ENCODE results near the gene STAM2. TPM values are rescaled to one million over a fixed set of nuclear protein-coding genes. Genes with fewer than 3 reads are reported as not detected.
A peak's percentile ranks its signal among the peaks of the same experiment; 100 is the strongest.
"Not testable (repeated sequence)": the region's sequence is repeated elsewhere in the genome, so short reads cannot be mapped to it uniquely, and the experiment has no call there.

Gene STAM2
- total RNA-seq, 1 donor from 2014 or later: 41.2 TPM

DNA sequence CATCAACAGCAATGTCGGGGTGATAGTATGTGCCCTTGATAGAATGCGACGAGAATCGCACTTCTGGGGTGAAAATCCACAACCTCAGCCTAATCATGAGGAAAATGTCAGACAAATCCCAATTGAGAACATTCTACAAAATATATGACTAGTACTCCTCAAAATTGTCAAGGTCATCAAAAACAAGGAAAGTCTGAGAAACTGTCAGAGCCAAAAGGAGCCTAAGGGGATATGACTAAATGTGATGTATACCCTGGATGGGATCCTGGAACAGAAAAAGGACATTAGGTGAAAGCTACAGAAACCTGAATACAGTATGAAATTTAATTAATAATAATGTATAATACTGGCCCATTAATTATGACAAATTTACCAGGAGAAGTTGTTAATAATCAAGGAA is 69.1 kb downstream of the STAM2 start:
- DNase-seq: no peak

DNA sequence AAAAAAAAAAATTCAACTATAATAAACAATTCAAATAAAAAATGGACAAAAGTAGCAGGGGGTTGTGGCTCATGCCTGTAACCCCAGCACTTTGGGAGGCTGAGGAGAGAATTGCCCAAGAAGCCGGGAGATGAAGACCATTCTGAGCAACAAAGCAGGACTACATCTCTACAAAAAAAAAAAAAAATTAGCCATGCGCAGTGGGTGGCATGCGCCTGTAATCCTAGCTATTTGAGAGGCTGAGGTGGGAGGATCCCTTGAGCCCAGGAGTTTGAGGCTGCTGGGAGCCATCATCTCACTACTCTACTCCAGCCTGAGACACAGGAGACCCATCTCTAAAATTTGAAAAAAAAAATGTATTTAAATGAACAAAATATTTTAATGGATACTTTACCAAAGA is 72.3 kb downstream of the STAM2 start:
- no peak for DNase-seq

DNA sequence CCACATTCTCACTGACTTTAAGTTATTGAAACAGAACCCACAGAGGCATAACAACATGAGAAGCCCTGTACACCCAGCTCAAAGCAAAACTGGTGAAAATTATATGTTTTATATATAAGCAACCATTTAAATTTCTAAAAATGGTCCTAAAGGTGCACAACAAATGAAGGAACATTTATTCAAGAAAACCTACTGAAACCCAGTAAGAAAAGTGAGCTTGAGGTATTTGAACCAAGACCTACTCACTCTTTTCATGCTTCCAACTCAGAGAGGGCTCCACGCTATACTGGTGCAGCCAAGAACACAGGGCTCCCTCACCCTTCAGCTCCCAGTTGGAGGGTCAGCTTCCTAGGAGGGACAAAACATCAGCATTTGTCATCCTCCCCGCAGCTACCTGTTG is 74.6 kb downstream of the STAM2 start:
- no peak for DNase-seq

DNA sequence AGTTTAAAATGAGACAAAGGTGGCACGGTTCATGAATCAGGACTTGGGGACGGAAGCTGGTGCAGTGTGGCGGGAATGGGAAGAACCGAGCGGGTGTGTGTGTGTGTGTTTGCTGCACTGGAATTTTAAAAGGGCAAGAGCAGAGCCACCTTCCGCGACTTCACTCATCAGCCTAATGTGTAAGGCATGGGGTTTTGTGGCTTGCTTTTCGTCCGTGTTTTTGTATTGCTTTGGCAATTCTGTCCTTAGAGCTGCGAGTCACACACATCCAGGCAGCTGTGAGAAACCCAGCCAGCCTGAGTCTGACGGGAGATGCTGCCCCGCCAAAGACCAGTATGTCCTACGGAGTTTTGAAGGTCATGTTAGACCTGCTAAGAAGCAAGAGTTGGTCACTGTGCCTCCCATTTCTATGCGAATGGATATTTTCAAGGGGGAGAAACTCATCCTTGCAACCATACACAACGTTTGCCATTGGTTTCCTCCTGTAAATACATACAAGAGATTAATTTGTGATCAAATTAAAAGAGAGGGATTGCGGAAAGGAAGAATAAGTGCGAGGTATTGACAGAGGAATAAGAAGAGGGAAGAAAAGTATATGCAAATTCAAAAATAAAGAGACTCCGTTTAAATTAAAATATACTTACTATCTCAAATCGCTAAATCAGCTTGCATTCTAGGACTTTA is 76.1 kb downstream of the STAM2 start:
- DNase-seq: peak; percentile 41

DNA sequence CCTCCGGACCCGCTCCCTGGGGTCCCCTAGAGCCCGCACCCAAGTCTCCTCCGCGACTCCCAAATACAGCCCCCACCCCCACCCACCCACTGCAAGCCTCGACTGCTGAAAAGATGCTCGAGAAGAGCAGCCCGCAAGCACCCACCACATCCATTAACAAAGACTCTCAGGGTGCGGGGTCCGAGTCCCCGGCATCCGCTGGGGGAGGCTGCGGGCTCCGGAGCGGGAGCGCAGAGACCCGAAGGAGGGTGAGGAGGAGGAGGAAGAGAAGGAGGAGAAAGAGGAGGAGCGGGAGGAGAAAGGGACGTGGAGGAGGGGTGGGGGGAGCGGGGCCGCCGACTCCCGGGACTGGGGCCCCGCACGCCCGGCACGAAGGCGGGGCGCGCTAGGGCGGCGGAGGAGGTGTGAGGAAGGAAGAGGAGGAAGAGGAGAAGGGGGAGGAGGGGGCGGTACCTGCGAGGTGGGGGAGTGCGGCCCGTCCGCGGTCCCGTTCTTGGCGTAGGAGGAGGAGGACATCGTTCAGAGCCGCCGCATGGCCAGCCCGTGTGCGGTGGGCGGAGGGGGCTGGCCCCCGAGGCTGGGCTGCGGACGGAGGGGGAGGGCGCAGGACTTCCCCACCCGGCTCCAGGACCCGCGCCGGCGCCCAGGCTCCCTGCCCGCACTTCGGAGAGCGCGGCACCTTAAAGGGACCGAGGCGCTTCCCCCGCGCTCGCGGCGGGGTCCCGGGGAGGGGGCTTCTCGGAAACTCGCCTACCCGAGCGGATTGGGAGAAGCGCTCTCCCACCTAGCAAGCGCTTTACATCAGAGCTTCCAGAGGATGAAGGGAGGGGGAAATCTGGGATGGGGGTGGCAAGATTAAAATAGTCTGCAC is 76.8 kb downstream of the STAM2 start, which contains the start of gene CACNB4:
Gene CACNB4, minus strand, starts transcription at position 549 of the 871 bp plus-strand sequence.
- peak; percentile 55 for DNase-seq

DNA sequence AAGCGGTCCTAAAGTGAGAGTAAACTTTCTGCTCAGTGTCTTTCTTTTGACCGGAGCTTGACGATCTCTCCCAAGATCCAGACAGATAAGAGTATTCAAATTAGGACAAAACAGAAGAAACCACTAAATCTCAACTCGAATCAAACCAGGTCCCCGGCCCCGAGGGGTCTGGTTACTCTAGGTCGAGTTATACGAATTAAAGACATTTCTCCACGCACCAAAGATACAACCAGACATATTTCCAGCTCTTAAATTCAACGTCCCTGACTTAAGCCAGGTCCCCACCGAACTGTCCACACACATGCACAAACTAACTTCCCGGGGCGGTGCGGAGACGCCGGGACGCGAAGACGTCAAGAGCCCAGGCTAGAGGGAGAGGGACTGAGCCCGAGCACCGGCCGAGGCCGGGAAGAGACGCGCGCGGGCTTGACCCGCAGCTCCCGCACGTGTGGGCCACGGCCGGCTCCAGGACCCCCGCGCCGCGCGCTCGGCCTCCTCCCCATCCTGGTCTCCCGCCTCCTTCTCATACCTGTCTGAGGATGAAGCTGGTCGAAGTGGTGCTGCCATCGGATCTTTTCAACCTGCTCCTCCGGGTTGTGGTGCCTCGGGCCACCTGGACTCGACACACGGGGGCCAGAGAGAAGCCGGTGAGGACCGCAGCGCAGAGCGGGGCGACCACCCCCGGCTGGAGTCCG is 77.6 kb downstream of the STAM2 start:
- no peak for DNase-seq

DNA sequence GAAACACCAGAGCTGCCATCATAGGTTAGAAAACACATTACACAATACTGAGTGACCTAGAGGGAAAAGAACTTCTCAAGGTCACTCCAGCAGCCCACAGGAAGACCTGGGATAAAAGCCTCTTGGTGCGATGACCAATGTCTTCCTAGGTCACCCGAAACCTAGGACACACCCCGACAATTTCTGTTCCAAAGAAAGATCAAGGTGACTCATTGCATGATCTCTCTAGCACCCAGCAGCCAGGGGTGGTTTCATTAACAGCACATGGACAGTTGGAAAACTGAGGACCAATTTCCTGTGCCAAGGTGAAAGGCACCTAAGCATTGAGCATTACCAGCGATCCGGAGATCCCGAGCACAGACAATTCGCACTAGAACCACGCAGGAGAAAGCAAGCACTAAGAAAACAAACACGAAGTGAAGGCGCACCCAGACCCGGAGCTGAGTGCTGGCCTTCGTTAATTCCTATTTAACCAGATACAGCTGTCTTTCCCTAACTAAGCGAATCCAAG is 78.2 kb downstream of the STAM2 start:
- DNase-seq: peak; percentile 68

DNA sequence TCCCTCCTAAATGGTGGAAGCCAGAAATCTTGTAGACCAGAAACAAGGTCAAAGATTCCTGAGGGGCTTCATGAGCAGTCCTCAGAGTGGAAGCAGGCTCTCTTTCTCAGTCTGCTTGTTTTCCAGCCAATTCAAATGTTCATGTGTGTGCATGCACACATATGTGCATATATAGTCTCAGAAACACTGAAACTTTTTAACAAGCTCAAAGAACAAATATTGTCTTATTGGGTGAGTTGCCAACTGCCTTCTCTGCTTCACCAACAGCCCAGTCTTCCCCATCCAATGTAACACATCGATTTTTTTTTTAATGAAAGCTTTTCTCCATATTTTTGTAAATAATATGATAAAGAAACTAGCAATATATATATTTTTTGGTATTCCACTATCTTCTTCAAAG is 80.4 kb downstream of the STAM2 start:
- DNase-seq: no peak

DNA sequence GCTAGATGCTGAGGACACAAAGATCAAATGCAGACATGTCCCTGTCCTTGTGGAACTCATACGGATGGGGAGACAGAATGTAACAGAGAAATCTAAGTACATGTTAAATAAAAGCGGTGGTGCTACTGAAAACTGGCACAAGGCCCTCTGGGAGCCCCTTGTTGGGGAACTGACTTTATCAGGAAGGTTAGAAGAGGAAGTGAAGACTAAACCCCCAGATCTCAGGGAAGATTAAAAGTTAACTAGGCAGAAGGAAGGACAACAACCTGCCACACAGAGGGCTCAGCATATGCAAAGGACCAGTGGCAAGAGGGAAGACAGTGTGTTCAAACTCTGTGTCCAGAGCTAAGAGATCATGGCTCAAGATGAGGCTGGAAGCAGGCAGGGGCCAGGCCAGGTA is 81.5 kb downstream of the STAM2 start:
- no peak for DNase-seq

DNA sequence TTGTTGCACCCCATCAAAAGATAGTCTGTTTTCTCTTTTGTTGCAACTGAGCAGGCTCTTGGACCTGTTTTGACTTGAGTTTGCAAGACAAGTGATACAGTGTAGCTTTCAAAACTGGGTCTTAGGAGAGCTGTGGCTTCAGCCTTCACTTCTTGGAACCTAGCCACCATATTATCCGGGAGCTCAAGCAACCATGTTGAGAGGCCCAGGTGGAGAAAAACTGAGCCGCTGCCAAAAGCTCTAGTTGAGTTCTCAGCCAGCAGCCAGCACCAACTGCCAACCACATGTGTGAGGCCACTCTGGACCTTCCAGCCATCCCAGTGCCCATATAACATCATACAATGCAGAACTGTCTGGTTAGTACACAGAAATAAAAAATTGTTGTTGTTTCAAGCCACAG is 82.1 kb downstream of the STAM2 start:
- peak; percentile 92 for DNase-seq

DNA sequence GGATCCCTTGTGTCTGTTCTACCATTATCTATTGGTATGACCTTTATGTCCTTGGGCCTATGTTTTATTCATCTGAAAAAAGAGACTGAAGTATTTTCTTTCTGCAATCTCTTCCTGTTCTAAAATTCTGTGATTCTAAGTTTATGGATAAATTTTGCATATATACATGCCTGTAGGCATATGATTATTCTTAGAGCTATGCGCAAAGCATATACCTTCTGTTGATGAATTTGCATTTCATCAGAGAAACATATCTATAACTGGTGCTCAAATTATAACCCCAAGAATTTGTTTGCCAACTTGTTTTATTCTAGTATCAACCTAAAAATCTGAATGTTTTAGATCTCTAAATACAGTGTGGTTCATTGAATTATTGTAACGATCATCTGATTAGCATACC is 83.5 kb downstream of the STAM2 start:
- no peak for DNase-seq

DNA sequence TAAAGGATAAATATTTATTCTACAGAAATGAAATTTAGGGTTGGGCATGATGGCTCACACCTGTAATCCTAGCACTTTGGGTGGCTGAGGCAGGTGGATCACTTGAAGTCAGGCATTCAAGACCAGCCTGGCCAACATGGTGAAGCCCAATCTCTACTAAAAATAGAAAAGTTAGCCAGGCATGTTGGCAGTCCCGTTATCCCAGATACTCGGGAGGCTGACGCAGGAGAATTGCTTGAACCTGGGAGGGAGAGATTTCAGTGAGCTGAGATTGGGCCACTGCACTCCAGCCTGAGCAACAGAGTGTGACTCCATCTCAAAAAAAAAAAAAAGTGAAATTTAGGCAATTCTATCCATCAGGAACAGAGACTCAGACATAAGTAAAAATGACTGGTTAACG is 84.8 kb downstream of the STAM2 start:
- DNase-seq: not testable (repeated sequence)

DNA sequence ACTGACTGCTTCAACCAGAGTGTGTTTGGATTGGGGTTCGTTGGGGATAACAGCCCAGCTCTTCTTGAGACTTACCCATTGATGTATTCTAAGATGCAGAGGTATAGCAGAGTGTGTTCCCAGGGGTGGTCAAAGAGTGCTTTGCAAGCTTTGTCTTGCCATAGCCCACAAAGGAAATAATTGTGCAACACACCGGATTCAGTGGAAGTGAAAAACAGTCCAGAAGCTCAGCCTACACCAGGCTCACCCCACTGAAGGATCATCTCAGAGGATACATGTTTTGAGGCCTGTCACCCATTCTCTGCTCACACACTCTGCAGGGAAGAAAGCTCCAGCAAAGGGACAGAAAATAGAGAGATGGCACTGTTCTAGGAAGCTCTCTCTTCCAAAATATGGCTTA is 86.3 kb downstream of the STAM2 start:
- no peak for DNase-seq

DNA sequence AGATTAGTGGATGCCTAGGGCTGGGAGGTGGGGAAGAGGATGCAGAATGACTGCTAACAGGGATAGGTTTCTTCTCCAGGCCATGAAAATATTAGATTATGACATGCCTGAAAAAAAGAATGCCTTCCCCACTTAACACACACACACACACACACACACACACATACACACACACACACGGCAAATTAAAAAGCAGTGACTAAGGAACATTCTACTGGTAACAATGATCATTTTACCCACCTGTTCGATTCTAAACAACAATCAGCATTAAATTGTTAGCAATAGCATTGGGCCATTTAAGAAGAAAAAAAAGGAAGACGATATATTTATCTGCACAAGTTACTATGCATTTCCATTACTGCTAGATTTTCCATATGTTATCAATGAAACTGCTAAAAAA is 87.6 kb downstream of the STAM2 start:
- no peak for DNase-seq

DNA sequence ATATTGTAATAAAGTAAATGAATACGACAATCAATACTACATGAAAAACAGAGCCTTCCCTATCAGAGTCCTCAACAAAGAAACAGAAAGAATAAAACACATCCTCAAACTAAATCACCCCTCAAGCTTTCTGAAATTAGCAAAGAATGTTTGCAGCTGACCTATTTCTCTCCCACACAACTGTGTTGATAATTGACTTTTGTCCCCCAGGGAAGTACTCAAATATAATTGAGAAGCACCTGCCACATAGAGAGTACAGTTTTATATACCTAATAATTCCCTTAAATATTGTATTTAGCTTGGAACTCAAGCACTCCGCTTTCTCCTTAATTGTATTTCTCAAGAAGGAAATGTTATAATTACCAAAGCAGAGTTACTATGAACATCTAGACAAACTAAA is 89.3 kb downstream of the STAM2 start:
- no peak for DNase-seq

DNA sequence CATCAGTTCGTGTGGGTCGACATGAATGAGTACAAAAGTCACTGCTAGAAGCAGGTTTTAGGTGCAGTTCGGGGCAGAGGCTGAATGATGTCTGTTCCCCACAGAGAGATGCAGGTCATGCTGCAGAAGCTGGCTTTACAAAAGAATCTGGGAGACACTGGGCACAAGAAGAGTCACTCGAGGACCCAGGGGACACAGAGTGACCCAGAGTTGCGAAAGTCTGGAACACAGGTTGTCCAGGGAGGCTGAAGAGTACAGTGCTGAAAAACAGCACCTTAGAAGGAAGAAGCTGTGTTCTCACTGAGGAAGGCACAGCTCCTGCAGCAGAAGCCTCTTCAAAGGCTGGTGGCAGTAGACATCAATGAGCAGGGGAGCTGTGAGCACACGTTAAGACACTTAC is 91.5 kb downstream of the STAM2 start:
- DNase-seq: no peak

DNA sequence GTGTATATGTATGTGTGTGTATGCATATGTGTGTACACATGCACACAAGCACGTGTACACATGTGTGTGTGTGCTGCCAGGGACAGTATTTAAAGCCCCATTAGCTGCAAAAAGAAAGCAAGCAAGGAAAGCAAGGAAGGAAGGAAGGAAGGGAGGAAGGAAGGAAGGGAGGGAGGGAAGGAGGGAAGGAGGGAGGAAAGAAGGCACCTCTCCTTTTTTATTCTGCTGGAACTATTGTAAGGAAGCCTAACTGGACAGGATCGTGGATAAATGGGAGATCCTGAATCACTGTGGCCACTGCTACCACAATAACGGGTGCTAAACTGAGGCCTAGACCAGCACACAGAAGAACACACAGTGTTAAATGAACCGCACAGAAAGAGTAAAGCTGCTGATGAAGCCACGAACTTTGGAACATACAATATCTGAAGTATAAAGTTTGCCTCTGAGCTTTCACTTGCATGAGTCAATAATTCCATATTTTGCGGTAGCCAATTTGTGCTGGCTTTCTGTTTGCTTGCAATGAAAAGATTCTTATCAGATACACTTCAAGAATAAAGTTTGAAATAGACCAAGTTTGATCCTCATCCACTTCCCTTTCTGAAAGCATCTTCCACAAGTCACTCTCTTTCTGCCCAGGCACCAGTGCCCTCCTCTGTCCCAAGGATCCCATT is 92.2 kb downstream of the STAM2 start:
- no peak for DNase-seq

DNA sequence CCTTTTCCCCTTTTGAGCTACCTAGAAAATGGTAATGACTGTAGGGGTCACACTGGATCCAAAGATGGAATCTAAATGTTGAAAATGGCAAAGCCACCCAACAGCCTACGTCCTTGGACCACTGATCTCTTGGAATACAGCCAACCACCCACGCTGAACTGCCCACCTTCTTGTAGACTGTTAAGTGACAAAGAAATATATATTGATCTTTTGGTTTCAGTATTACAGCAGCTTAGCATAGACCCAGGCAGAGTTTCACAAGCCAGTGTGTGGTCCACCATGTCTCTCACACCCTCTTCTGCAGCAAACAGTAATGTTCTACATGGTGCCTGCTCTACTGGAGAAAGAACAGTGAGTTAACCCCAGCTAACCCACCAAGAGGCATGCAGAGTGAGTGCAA is 96.9 kb downstream of the STAM2 start:
- DNase-seq: no peak

DNA sequence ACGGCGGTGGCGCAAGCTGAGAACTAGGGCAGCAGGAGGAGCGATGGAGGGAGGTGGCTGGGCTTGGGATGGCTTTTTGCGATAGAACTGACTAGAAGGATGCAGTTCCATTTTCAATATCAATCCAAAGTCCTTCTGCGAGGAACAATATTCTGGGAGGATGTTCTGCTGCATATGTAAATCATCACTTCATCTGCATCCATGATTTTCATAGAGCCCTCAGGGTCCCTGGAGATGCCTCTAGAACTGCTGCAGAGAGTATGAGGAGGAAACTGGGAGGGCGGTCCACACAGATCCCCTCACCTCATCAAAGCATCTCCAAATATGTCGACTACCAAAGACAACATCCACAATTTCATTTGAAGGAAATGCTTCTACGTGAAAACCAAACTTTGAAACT is 97.5 kb downstream of the STAM2 start:
- no peak for DNase-seq

DNA sequence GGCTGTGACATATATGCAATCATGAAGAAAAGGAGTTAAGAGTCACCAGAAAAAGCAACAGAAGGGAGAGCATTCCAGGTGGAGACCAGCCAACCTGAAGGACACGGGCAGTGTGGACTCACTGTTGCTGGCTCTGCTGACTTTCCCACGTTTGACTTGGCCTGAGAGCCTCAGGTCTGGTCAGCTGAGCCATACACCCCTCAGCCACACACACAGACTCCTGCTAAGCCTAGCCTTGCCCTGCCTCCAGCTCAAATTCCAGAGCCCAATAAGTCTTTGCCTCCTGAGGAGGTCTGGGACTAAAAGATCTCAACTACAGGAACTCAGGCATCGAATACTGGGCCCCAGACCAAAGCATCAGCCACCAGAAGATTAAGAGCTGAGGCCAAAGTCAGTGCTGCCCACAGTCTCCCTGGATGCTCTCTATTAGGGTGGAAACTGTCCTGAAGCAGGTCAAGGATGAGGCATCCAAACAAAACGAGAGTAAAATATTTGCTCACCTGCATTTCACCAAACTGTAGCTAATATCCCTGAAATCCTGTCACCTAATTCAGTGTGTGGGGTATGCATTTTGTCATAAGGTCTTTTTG is 100.0 kb downstream of the STAM2 start:
- DNase-seq: no peak

DNA sequence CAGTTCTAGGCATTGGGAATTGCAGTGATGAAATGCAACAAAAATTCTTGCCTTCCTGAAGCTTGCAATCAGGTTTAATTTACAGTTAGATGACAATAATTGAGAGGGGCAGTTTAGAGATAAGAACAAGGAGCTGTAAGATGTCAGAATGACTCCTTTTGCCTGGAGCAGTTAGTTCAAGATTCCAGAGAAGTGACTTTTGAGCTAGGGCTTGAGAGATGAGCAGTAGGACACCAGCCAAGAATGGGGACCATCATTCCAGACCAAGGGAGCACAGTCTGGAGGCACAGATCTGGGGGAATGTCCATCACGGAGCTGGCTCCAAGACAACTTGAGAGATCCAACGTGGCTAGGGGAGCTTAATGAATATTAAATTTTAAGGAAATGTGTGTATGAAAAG is 103.6 kb downstream of the STAM2 start:
- DNase-seq: no peak

DNA sequence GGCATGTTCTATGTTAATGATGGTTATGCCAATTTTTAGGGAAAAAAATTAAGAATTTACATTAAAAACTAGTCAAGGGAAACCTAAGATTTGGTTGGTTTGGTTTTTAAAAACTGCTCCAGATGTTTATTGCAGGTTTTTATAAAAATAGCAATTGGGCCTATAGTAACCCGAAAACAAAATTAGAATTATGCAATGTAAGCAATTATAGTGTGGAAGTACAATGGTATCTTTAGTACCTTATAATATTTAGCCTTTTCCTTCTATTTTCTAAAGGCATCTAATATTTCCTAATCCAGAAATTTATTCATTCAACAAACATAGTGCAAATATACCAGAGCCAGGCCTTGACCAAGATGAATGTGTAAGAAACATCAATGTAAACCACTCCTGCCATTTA is 104.0 kb downstream of the STAM2 start:
- no peak for DNase-seq
